ENCODE data around the gene SUMO3.

SUMO3 gene

GRCh38 chr21:44838951-44839350, 21.1 kb upstream of the SUMO3 start:
- no peak overlapping the region for H3K4me2 ChIP-seq (ENCODE audit: low read length)
- H3K56ac ChIP-seq (ENCODE audit: low read length) = no peak overlapping the region
- H3K23ac ChIP-seq (ENCODE audit: low read length) = no peak overlapping the region
- no peaks in the 10 kb centered on the region for H3K4me1 ChIP-seq (ENCODE audit: control insufficient read depth, low read depth, low read length)
- H3K4ac ChIP-seq (ENCODE audit: low read depth, low read length) = no peak overlapping the region
- no peak overlapping the region for H3K27ac ChIP-seq (ENCODE audit: low read depth, low read length)
- H3K79me1 ChIP-seq (ENCODE audit: low read length) = no peaks in the 10 kb centered on the region
- no peak overlapping the region for H2AK5ac ChIP-seq (ENCODE audit: low read length)
- no peak overlapping the region for H4K5ac ChIP-seq (ENCODE audit: low read length)
- no peak overlapping the region for H2BK15ac ChIP-seq (replicated peaks; ENCODE audit: low read depth)
- no peak overlapping the region for H4K8ac ChIP-seq (ENCODE audit: low read depth, low read length)
- H3K4me3 ChIP-seq (ENCODE audit: low read length) = no peak overlapping the region
- no peak for DNase-seq
- H3K9ac ChIP-seq (ENCODE audit: low read length) = no peak overlapping the region
- H2BK5ac ChIP-seq (ENCODE audit: low read length) = no peak overlapping the region
- no peaks in the 10 kb centered on the region for H3K79me2 ChIP-seq (ENCODE audit: control insufficient read depth, insufficient read depth, low read length)
- WGBS (ENCODE audit: extremely low coverage, insufficient coverage, low lambda C conversion rate) = no CpG with 5 or more reads among the region's 9 CpGs
- no peak overlapping the region for H2BK120ac ChIP-seq (ENCODE audit: low read depth, low read length)
- H3K36me3 ChIP-seq (ENCODE audit: control insufficient read depth, insufficient read depth, low read length) = no peaks in the 10 kb centered on the region
- no peak overlapping the region for H3K18ac ChIP-seq (ENCODE audit: low read length)
- no peaks in the 10 kb centered on the region for H3K27me3 ChIP-seq (ENCODE audit: insufficient read depth, low read length, poor library complexity)

- no CpG with 5 or more reads among the region's 30 CpGs for WGBS (ENCODE audit: extremely low coverage, insufficient coverage, low lambda C conversion rate)
Observed at GRCh38 chr21:44838039-44838895, 20.4 kb upstream of the SUMO3 start.

GRCh38 chr21:44837537-44837936, 19.7 kb upstream of the SUMO3 start:
- no peak overlapping the region for H4K8ac ChIP-seq (ENCODE audit: low read depth, low read length)
- no peak overlapping the region for H4K5ac ChIP-seq (ENCODE audit: low read length)
- no peak overlapping the region for H3K4me3 ChIP-seq (ENCODE audit: low read length)
- H3K18ac ChIP-seq (ENCODE audit: low read length) = no peak overlapping the region
- H3K27ac ChIP-seq (ENCODE audit: low read depth, low read length) = no peak overlapping the region
- H3K27me3 ChIP-seq (ENCODE audit: insufficient read depth, low read length, poor library complexity) = no peaks in the 10 kb centered on the region
- no peak for DNase-seq
- no CpG with 5 or more reads among the region's 13 CpGs for WGBS (ENCODE audit: extremely low coverage, insufficient coverage, low lambda C conversion rate)
- H3K36me3 ChIP-seq (ENCODE audit: control insufficient read depth, insufficient read depth, low read length) = no peaks in the 10 kb centered on the region
- H3K23ac ChIP-seq (ENCODE audit: low read length) = no peak overlapping the region
- no peaks in the 10 kb centered on the region for H3K4me1 ChIP-seq (ENCODE audit: control insufficient read depth, low read depth, low read length)
- no peaks in the 10 kb centered on the region for H3K79me1 ChIP-seq (ENCODE audit: low read length)
- H2AK5ac ChIP-seq (ENCODE audit: low read length) = no peak overlapping the region
- H2BK120ac ChIP-seq (ENCODE audit: low read depth, low read length) = no peak overlapping the region
- H3K79me2 ChIP-seq (ENCODE audit: control insufficient read depth, insufficient read depth, low read length) = no peaks in the 10 kb centered on the region
- H2BK5ac ChIP-seq (ENCODE audit: low read length) = no peak overlapping the region
- H3K4me2 ChIP-seq (ENCODE audit: low read length) = no peak overlapping the region
- H3K9ac ChIP-seq (ENCODE audit: low read length) = no peak overlapping the region
- no peak overlapping the region for H2BK15ac ChIP-seq (replicated peaks; ENCODE audit: low read depth)
- no peak overlapping the region for H3K56ac ChIP-seq (ENCODE audit: low read length)
- no peak overlapping the region for H3K4ac ChIP-seq (ENCODE audit: low read depth, low read length)

More at GRCh38 chr21:44838039-44838895, 20.4 kb upstream of the SUMO3 start:
- Histone ChIP-seq H2BK120ac (ENCODE audit: low read depth, low read length) (no peak overlapping the region), H4K5ac (ENCODE audit: low read length) (no peak overlapping the region), H3K36me3 (ENCODE audit: control insufficient read depth, insufficient read depth, low read length) (no peaks in the 10 kb centered on the region), H4K8ac (ENCODE audit: low read depth, low read length) (no peak overlapping the region), H3K56ac (ENCODE audit: low read length) (no peak overlapping the region), H3K4ac (ENCODE audit: low read depth, low read length) (no peak overlapping the region), H3K4me2 (ENCODE audit: low read length) (no peak overlapping the region), H2BK5ac (ENCODE audit: low read length) (no peak overlapping the region), H3K79me2 (ENCODE audit: control insufficient read depth, insufficient read depth, low read length) (no peaks in the 10 kb centered on the region), H2BK15ac (replicated peaks; ENCODE audit: low read depth) (no peak overlapping the region), H2AK5ac (ENCODE audit: low read length) (no peak overlapping the region), H3K23ac (ENCODE audit: low read length) (no peak overlapping the region), H3K9ac (ENCODE audit: low read length) (no peak overlapping the region), H3K4me1 (ENCODE audit: control insufficient read depth, low read depth, low read length) (no peaks in the 10 kb centered on the region), H3K4me3 (ENCODE audit: low read length) (no peak overlapping the region), H3K27me3 (ENCODE audit: insufficient read depth, low read length, poor library complexity) (no peaks in the 10 kb centered on the region), H3K27ac (ENCODE audit: low read depth, low read length) (no peak overlapping the region), H3K79me1 (ENCODE audit: low read length) (no peaks in the 10 kb centered on the region), H3K18ac (ENCODE audit: low read length) (no peak overlapping the region)
- no peak for DNase-seq

GRCh38 chr21:44836666-44837471, 19.0 kb upstream of the SUMO3 start:
- DNase-seq = peak; percentile 40
- H3K79me2 ChIP-seq (ENCODE audit: control insufficient read depth, insufficient read depth, low read length) = no peaks in the 10 kb centered on the region
- no CpG with 5 or more reads among the region's 37 CpGs for WGBS (ENCODE audit: extremely low coverage, insufficient coverage, low lambda C conversion rate)

GRCh38 chr21:44836349-44836665, 18.4 kb upstream of the SUMO3 start:
- no peak overlapping the region for H2BK5ac ChIP-seq (ENCODE audit: low read length)
- H4K8ac ChIP-seq (ENCODE audit: low read depth, low read length) = no peak overlapping the region
- no peak overlapping the region for H3K56ac ChIP-seq (ENCODE audit: low read length)
- no peak overlapping the region for H2BK15ac ChIP-seq (replicated peaks; ENCODE audit: low read depth)
- H3K4me1 ChIP-seq (ENCODE audit: control insufficient read depth, low read depth, low read length) = no peaks in the 10 kb centered on the region
- no peak overlapping the region for H3K9ac ChIP-seq (ENCODE audit: low read length)
- no peak overlapping the region for H2BK120ac ChIP-seq (ENCODE audit: low read depth, low read length)
- no peaks in the 10 kb centered on the region for H3K79me1 ChIP-seq (ENCODE audit: low read length)
- no peak overlapping the region for H4K5ac ChIP-seq (ENCODE audit: low read length)
- no peak overlapping the region for H3K4ac ChIP-seq (ENCODE audit: low read depth, low read length)
- H3K4me3 ChIP-seq (ENCODE audit: low read length) = no peak overlapping the region
- WGBS (ENCODE audit: extremely low coverage, insufficient coverage, low lambda C conversion rate) = no CpG with 5 or more reads among the region's 3 CpGs
- no peak overlapping the region for H2AK5ac ChIP-seq (ENCODE audit: low read length)
- no peaks in the 10 kb centered on the region for H3K36me3 ChIP-seq (ENCODE audit: control insufficient read depth, insufficient read depth, low read length)
- H3K18ac ChIP-seq (ENCODE audit: low read length) = no peak overlapping the region
- H3K23ac ChIP-seq (ENCODE audit: low read length) = no peak overlapping the region
- no peak overlapping the region for H3K4me2 ChIP-seq (ENCODE audit: low read length)
- no peak overlapping the region for H3K27ac ChIP-seq (ENCODE audit: low read depth, low read length)
- H3K27me3 ChIP-seq (ENCODE audit: insufficient read depth, low read length, poor library complexity) = no peaks in the 10 kb centered on the region
- no peak for DNase-seq
- no peaks in the 10 kb centered on the region for H3K79me2 ChIP-seq (ENCODE audit: control insufficient read depth, insufficient read depth, low read length)

More at GRCh38 chr21:44836666-44837471, 19.0 kb upstream of the SUMO3 start:
- H2AK5ac ChIP-seq (ENCODE audit: low read length) = no peak overlapping the region
- H3K4me2 ChIP-seq (ENCODE audit: low read length) = no peak overlapping the region
- no peak overlapping the region for H2BK15ac ChIP-seq (replicated peaks; ENCODE audit: low read depth)
- no peaks in the 10 kb centered on the region for H3K4me1 ChIP-seq (ENCODE audit: control insufficient read depth, low read depth, low read length)
- H3K4me3 ChIP-seq (ENCODE audit: low read length) = no peak overlapping the region
- no peak overlapping the region for H3K4ac ChIP-seq (ENCODE audit: low read depth, low read length)
- H3K27ac ChIP-seq (ENCODE audit: low read depth, low read length) = no peak overlapping the region
- H4K8ac ChIP-seq (ENCODE audit: low read depth, low read length) = no peak overlapping the region
- no peaks in the 10 kb centered on the region for H3K27me3 ChIP-seq (ENCODE audit: insufficient read depth, low read length, poor library complexity)
- H2BK120ac ChIP-seq (ENCODE audit: low read depth, low read length) = no peak overlapping the region
- H3K56ac ChIP-seq (ENCODE audit: low read length) = no peak overlapping the region
- H2BK5ac ChIP-seq (ENCODE audit: low read length) = no peak overlapping the region
- no peak overlapping the region for H3K18ac ChIP-seq (ENCODE audit: low read length)
- H3K36me3 ChIP-seq (ENCODE audit: control insufficient read depth, insufficient read depth, low read length) = no peaks in the 10 kb centered on the region
- H3K79me1 ChIP-seq (ENCODE audit: low read length) = no peaks in the 10 kb centered on the region
- no peak overlapping the region for H3K9ac ChIP-seq (ENCODE audit: low read length)
- no peak overlapping the region for H4K5ac ChIP-seq (ENCODE audit: low read length)
- peak overlapping the region; percentile 45 for H3K23ac ChIP-seq (ENCODE audit: low read length)

Data from mesendoderm (in vitro differentiated cells).